ENCODE measurements around the gene GORASP1. TPM values are rescaled to one million over a fixed set of nuclear protein-coding genes. Genes with fewer than 3 reads are reported as not detected.

The GORASP1 gene
- total RNA-seq, 4 donors from 2014 or later, result 34.3 to 81.9 (median 38.5) TPM

GRCh38 chr3:39149059-39149455 is 41.6 kb upstream of the GORASP1 start:
- peaks cover 65% of the 10 kb centered on the region in 2 donors for H3K4me1 ChIP-seq
- no peaks in the 10 kb centered on the region for H3K27me3 ChIP-seq
- peak overlapping the region; percentile 94 to 100 (median 98) for H3K27ac ChIP-seq
- H3K9me3 ChIP-seq, result no peaks in the 10 kb centered on the region
- H3K36me3 ChIP-seq, result peaks cover 0 to 24% of the 10 kb centered on the region in 2 donors
- peak overlapping the region; percentile 15 to 93 (median 78) for H3K4me3 ChIP-seq
- intact Hi-C loops (cut with DNase I; ENCODE audit: low total_unique reads), result no loop called here
- ATAC-seq (no peak), DNase-seq (no peak)
- in situ Hi-C loops (cut with MboI; ENCODE audit: low sequenced_read_pairs in 4 of 4), result no loop called here
- TF ChIP-seq CTCF (IDR thresholded peaks at IDR 0.05 in 4 of 5, conservative IDR thresholded peaks at IDR 0.05 in 1 of 5), result no peak

GRCh38 chr3:39148435-39149058 is 41.1 kb upstream of the GORASP1 start:
- DNase-seq, result no peak
- Histone ChIP-seq H3K27me3 (no peaks in the 10 kb centered on the region), H3K4me1 (peaks cover 65 to 70% of the 10 kb centered on the region in 2 donors), H3K4me3 (peak overlapping the region; percentile 25 to 93 (median 57)), H3K27ac (peak overlapping the region; percentile 94 to 100 (median 98)), H3K36me3 (peaks cover 0 to 30% of the 10 kb centered on the region in 2 donors), H3K9me3 (no peaks in the 10 kb centered on the region)
- TF ChIP-seq POLR2A (IDR thresholded peaks at IDR 0.05) (no peak), CTCF (IDR thresholded peaks at IDR 0.05 in 4 of 5, conservative IDR thresholded peaks at IDR 0.05 in 1 of 5) (no peak)
- in situ Hi-C loops (cut with MboI; ENCODE audit: low sequenced_read_pairs in 4 of 4) (no loop called here), intact Hi-C loops (cut with DNase I; ENCODE audit: low total_unique reads) (no loop called here)
- no peak for ATAC-seq

GRCh38 chr3:39147711-39148434 is 40.4 kb upstream of the GORASP1 start:
- no peaks in the 10 kb centered on the region for H3K9me3 ChIP-seq
- H3K4me3 ChIP-seq, result peak overlapping the region; percentile 25 to 93 (median 57)
- peaks cover 0 to 36% of the 10 kb centered on the region in 2 donors for H3K36me3 ChIP-seq
- no peak for DNase-seq
- TF ChIP-seq POLR2A (IDR thresholded peaks at IDR 0.05), result no peak
- no peak for TF ChIP-seq CTCF (IDR thresholded peaks at IDR 0.05 in 4 of 5, conservative IDR thresholded peaks at IDR 0.05 in 1 of 5)
- H3K27ac ChIP-seq, result peak overlapping the region; percentile 94 to 100 (median 98)
- no peaks in the 10 kb centered on the region for H3K27me3 ChIP-seq
- intact Hi-C loops (cut with DNase I; ENCODE audit: low total_unique reads) (no loop called here), in situ Hi-C loops (cut with MboI; ENCODE audit: low sequenced_read_pairs in 4 of 4) (no loop called here)
- no peak for ATAC-seq
- H3K4me1 ChIP-seq, result peaks cover 70 to 77% of the 10 kb centered on the region in 2 donors

GRCh38 chr3:39146611-39147591 is 39.5 kb upstream of the GORASP1 start:
- no peaks in the 10 kb centered on the region for H3K27me3 ChIP-seq
- in situ Hi-C loops (cut with MboI; ENCODE audit: low sequenced_read_pairs in 4 of 4), result no loop called here
- H3K27ac ChIP-seq, result peak overlapping the region; percentile 94 to 100 (median 98)

More at GRCh38 chr3:39146611-39147591, 39.5 kb upstream of the GORASP1 start:
- intact Hi-C loops (cut with DNase I; ENCODE audit: low total_unique reads), result no loop called here
- ATAC-seq (peak; percentile 49 to 56), DNase-seq (peak; percentile 75 to 89)
- H3K36me3 ChIP-seq, result peaks cover 0 to 46% of the 10 kb centered on the region in 2 donors
- no peaks in the 10 kb centered on the region for H3K9me3 ChIP-seq
- TF ChIP-seq POLR2A (IDR thresholded peaks at IDR 0.05) (peak; percentile 23 to 35), CTCF (IDR thresholded peaks at IDR 0.05 in 4 of 5, conservative IDR thresholded peaks at IDR 0.05 in 1 of 5) (no peak)
- peak overlapping the region; percentile 25 to 93 (median 57) for H3K4me3 ChIP-seq
- peaks cover 77 to 84% of the 10 kb centered on the region in 2 donors for H3K4me1 ChIP-seq

Measured in gastrocnemius medialis (tissue), 4 donors.